ENCODE measurements around the gene TMEM126A. TPM values are rescaled to one million over a fixed set of nuclear protein-coding genes. Genes with fewer than 3 reads are reported as not detected.

The TMEM126A gene
- total and polyA plus RNA-seq, 2 of the 13 experiments (the other 11 are each of a cell fraction or from before 2014, with no cell fraction given): 59.5 to 66.9 TPM

- no peak for TF ChIP-seq ZNF609 (CRISPR knock-in tag; IDR thresholded peaks at IDR 0.05; ENCODE audit: borderline replicate concordance)
- no peak for TF ChIP-seq MLXIP (CRISPR knock-in tag; IDR thresholded peaks at IDR 0.05; ENCODE audit: borderline replicate concordance)
- 0 out of 2 replicates have a peak, but pooled peaks have one; percentile 71 for TF ChIP-seq CCDC6 (CRISPR knock-in tag; IDR thresholded peaks at IDR 0.05)
- no peak for TF ChIP-seq ZNF12 (CRISPR knock-in tag; IDR thresholded peaks at IDR 0.05)
- no peak for TF ChIP-seq CREBL2 (CRISPR knock-in tag; IDR thresholded peaks at IDR 0.05; ENCODE audit: borderline replicate concordance)
- TF ChIP-seq KLF12 (CRISPR knock-in tag; IDR thresholded peaks at IDR 0.05; ENCODE audit: borderline replicate concordance): 0 out of 2 replicates have a peak, but pooled peaks have one; percentile 31
- TF ChIP-seq ZNF766 (CRISPR knock-in tag; IDR thresholded peaks at IDR 0.05; ENCODE audit: borderline replicate concordance): no peak
- peak; percentile 33 for TF ChIP-seq ELF1 (CRISPR knock-in tag; IDR thresholded peaks at IDR 0.05)
- no peak for TF ChIP-seq MTERF4 (CRISPR knock-in tag; IDR thresholded peaks at IDR 0.05)
- TF ChIP-seq SIN3A (IDR thresholded peaks at IDR 0.05; ENCODE audit: borderline replicate concordance, low read depth, low read length): 0 out of 2 replicates have a peak, but pooled peaks have one; percentile 71
- no peak for TF ChIP-seq CBX2 (IDR thresholded peaks at IDR 0.05; ENCODE audit: low read depth, low read length)
- no peak for TF ChIP-seq CBX2 (CRISPR knock-in tag; IDR thresholded peaks at IDR 0.05; ENCODE audit: low read depth)
- no peak for TF ChIP-seq ZNF550 (CRISPR knock-in tag; IDR thresholded peaks at IDR 0.05; ENCODE audit: borderline replicate concordance)
- no peak for TF ChIP-seq NPAS2 (CRISPR knock-in tag; IDR thresholded peaks at IDR 0.05; ENCODE audit: borderline replicate concordance)
- no peak for TF ChIP-seq ARNT (IDR thresholded peaks at IDR 0.05)
- 0 out of 2 replicates have a peak, but pooled peaks have one; percentile 6 for TF ChIP-seq ZNF577 (CRISPR knock-in tag; IDR thresholded peaks at IDR 0.05; ENCODE audit: borderline replicate concordance, low read depth)
- no peak for TF ChIP-seq ZNF639 (CRISPR knock-in tag; conservative IDR thresholded peaks at IDR 0.05)
- no peak for TF ChIP-seq ZKSCAN1 (IDR thresholded peaks at IDR 0.05; ENCODE audit: low read length)
These were observed 16.2 kb downstream of the TMEM126A start (continued) for GRCh38 chr11:85663753-85664614.

All from HepG2 (cell line).